ENCODE measurements around the gene FTH1.

- no peak for TF ChIP-seq ZNF292 (CRISPR knock-in tag; IDR thresholded peaks at IDR 0.05; ENCODE audit: borderline replicate concordance, low read depth)
- no peak for TF ChIP-seq POLR2A (IDR thresholded peaks at IDR 0.05; ENCODE audit: insufficient read depth in 1 of 2, low read depth in 2 of 2, low read length in 2 of 2)
- TF ChIP-seq, protein P1, sequence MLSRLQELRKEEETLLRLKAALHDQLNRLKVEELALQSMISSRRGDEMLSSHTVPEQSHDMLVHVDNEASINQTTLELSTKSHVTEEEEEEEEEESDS (CRISPR knock-in tag; IDR thresholded peaks at IDR 0.05; ENCODE audit: borderline replicate concordance): no peak
- peak; percentile 61 for TF ChIP-seq CTCF (CRISPR knock-in tag; IDR thresholded peaks at IDR 0.05)
- no peak for TF ChIP-seq USF2 (IDR thresholded peaks at IDR 0.05; ENCODE audit: low read depth, low read length)
- no peak for TF ChIP-seq USF2 (CRISPR knock-in tag; IDR thresholded peaks at IDR 0.05; ENCODE audit: borderline replicate concordance)
- no peak for TF ChIP-seq POLR2AphosphoS5 (IDR thresholded peaks at IDR 0.05; ENCODE audit: low read depth, low read length)
- no peak for TF ChIP-seq ZNF550 (CRISPR knock-in tag; IDR thresholded peaks at IDR 0.05; ENCODE audit: borderline replicate concordance)
- no peak for TF ChIP-seq RFXAP (CRISPR knock-in tag; IDR thresholded peaks at IDR 0.05; ENCODE audit: borderline replicate concordance)
- TF ChIP-seq ZNF549 (CRISPR knock-in tag; IDR thresholded peaks at IDR 0.05): no peak
Measured at GRCh38 chr11:61954106-61954850, 13.2 kb downstream of the FTH1 start.

All from HepG2 (cell line).